Smooth muscle cell of the brain vasculature (primary cell): ENCODE measurements around the gene SIPA1L3.

Experiments
- DNase-seq: peaks from one replicate; pipeline ENCODE4 v3.0.0-alpha.2; 2012; ENCODE audit warnings: low read depth, low spot score

SIPA1L3 gene

DNA sequence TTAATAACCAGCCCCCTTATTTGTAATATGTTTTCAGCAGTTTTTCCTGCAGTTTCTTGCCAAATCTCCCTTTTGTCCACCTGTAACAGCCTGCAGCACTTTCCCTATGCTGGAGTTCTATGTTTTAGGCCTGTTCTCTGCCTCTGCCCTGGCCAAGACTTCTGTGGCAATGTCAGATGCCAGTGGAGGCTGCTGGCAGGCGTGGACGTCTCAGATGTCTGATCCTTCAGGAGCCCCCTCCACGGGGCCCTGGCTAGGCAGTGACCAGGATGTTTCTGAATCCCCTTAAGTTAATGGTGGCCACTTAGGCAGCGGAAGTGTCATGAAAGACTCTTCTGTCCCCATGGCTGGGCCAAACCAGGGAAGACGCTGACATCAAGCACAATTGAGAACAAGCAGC lies 40.8 kb downstream of the SIPA1L3 start:
- DNase-seq: no peak

- DNase-seq: no peak
These were observed 41.4 kb downstream of the SIPA1L3 start for GRCh38 chr19:37948362-37948761.

DNA sequence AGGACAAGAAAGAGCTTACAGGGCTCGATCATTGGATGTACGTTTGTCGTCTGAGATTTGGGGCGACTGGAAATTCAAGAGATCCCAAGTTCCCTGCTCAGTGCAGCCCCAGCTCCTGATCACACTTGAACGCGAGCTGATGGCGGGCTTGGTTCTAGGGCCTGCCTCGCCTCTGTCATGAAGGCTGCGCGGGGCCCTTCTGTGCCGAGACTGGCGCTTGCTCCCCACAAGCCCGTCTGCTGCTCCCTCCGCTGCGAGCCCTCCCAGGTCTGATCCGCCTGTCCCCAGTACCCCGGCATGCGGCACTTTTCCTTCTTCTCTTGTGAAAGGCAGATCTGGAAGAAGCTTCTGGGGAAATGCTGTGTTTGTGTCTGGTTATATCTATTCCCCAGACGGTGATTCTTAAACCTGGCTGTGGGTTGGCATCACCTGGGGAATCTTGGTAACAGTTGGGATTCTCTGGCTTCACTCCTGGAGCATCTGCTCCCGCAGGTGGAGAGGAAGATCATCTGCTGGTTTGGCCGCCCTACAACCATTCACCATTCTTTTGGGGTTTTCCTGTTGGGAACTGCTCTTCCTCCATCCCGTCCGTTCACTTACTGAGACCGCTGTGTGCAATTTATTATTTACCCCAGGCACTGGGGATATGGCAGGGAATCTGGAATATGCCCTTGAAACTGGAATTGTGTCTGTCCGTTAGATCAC lies 43.6 kb downstream of the SIPA1L3 start:
- DNase-seq: no peak

GRCh38 chr19:37951816-37952210 lies 44.8 kb downstream of the SIPA1L3 start:
- no peak for DNase-seq

- no peak for DNase-seq
These were observed 46.3 kb downstream of the SIPA1L3 start for GRCh38 chr19:37953171-37953917.

DNA sequence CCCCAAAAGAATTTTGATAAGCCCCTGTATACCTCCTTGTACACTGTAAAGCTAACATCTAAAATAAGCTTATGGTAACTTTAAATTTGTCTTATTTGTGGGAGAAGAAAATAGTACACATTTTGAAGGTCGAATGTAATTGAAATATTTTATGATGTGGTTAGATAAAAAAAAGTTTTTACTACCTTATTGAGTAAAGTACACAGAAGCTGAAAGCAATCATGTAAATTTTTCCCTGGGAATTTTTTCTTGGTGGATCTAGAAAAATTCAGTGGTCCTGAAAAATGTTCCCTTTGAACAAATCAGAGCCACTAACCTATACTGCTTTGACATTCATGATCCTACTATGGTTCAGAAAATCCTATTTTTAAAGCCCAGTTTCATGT lies 46.9 kb downstream of the SIPA1L3 start:
- no peak for DNase-seq

- no peak for DNase-seq
These were observed 47.4 kb downstream of the SIPA1L3 start for GRCh38 chr19:37954421-37954874.

GRCh38 chr19:37955986-37956385 lies 49.0 kb downstream of the SIPA1L3 start:
- DNase-seq: no peak

DNA sequence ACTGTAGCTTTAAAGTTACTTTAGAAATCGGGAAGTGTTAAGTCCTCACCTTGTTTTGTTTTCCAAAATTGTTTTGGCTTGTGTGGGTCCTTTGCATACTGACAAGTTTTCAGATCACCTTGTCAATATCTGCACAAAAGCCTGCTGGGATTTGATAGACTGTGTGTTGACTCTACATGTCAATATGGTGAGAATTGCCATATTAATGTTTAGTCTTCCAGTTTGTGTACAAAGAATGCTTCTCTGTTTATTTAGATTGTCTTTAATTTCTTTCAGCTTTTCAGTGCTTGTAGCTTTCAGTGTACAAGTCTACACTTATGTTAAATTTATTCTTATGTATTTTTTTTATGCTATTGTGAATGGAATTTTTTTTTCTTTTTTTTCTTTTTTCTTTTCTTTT lies 50.2 kb downstream of the SIPA1L3 start:
- DNase-seq: no peak

GRCh38 chr19:37959665-37960114 lies 52.7 kb downstream of the SIPA1L3 start:
- no peak for DNase-seq

GRCh38 chr19:37961198-37961597 lies 54.2 kb downstream of the SIPA1L3 start:
- no peak for DNase-seq

DNA sequence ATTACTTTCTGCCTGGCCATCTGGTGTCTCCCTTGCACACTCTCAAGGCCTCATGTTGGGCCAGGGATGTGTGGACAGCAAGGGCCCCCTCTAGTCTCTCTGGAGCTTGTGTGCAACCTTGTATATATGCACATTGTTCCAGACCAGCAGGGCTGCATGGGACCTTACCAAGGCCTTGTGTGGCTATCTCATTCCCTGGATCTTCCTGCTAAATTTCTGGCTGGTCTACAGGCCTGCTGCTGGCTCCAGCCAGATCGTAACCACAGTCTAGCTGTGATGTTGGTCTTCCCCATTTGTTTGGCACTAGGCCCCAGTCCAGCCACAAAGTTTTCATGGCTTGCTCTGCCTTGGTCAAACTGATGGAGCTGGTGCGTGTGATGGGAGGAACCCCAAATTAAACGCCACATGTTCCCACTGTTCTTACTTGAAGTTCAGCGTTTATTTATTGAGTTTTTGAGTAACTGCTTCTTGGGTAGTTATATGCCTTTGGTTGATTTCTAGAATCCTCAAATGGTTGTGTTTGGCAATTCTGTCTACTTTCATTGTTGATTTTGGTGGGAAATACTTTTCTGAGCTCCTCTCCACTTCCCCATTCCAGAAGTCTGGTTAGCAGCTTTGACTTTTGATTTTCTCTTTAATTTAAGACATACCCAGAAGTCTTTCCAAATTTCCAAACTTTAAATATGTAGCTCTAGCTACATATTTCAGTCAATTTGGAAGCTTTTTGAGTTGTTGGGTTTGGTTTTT lies 56.4 kb downstream of the SIPA1L3 start:
- no peak for DNase-seq

- no peak for DNase-seq
These were observed 57.1 kb downstream of the SIPA1L3 start for GRCh38 chr19:37964109-37964508.

GRCh38 chr19:37966211-37966661 lies 59.2 kb downstream of the SIPA1L3 start:
- DNase-seq: no peak

- no peak for DNase-seq
These were observed 59.7 kb downstream of the SIPA1L3 start for GRCh38 chr19:37966662-37967231.

- DNase-seq: no peak
These were observed 62.7 kb downstream of the SIPA1L3 start for GRCh38 chr19:37969695-37970094.

- DNase-seq: no peak
These were observed 63.7 kb downstream of the SIPA1L3 start for GRCh38 chr19:37970699-37971098.

DNA sequence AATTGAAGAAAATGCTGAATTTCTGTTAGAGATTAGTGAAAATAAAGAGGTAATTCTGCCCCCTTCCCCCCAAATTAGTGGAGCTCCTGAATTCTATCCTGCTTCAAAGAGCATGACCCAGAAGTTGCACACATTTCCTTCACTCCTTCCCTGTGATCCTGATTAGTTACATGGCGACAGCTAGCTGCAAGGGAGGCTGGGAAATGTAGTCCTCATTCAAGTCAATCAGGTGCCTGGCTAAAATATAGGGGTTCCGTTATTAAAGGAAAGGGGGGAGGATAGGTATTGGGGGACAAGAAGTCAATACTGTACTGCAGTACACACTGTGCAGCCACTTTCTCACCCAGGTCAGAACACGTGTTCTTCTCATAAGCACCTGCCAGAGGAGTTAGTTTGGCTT lies 65.8 kb downstream of the SIPA1L3 start:
- no peak for DNase-seq

DNA sequence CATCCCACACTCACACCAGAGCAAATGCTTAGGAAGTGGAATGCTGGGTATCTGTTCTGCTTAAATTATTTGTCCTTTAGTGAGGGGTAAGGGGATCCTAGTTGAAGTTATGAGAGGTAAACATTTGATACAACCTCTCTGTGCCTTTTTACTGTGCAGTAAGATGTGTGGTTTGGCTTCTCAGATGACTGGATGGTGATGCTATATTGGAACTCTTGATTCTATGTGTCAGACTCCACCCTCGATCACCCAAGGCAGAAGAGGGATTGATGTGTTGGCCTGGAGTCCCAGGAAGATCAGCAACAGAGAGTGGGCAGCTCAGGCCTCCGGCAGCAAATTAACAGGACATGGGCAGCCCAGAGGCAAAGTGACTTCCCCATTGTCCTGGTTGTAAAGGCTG lies 66.7 kb downstream of the SIPA1L3 start:
- no peak for DNase-seq

DNA sequence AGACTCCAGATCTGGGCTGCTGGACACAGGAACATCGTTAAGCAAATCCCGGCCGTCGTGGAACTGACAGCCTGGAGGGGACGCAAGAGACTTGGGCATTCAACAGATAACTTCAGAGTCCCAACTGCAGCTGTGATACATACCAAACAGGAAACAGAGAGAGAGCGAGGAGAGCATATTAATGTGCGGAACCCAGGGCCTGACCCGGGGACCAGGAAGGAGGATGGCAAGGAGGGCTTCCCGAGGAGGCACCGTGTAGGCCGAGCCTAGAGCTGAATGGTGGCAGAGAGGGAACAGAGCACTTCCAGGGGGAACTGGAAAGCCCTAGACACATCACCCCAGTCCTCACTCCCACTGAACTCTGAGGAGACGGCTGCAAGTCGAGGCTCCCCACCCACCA lies 68.1 kb downstream of the SIPA1L3 start:
- no peak for DNase-seq

DNA sequence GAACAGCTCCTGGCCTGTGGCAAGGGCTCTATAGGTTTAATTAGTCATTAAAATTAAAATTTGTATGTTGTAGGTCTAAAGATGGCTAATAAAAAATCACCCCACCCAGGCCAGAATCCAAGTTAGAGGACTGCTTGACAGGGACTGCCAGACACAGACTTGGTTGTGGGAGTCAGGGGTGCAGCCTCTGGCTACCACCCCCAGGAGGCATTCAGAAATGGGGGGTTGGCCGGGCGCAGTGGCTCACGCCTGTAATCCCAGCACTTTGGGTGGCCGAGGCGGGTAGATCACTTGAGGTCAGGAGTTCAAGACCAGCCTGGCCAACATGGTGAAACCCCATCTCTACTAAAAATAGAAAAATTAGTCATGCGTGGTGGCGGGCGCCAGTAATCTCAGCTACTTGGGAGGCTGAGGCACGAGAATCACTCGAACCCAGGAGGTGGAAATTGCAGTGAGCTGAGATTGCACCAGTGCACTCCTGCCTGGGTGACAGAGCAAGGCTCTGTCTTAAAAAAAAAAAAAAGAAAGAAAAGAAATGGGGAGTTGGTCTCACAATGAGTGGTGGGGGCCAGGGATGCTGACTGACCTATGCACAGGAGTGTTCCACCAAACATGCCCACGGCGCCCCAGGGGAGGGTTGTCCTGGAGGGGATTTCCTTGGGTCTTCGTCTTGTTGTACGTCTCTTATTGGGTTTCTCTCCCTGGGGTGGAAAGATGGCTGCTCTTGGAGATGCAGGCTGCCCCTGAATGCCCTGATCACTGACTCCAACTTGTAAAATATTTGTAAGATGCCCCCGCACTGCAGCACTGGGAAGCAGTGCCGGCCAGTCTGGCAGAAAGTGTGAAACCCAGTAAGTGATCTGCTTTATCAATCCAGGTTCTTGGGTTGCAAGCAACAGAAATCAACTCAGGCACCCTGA lies 68.8 kb downstream of the SIPA1L3 start:
- no peak for DNase-seq
